NCI-H1092 treated with DMSO at 0.1 percent for 48 hours (cell line): ENCODE measurements around the gene TTLL8.
"Not testable (repeated sequence)": the region's sequence is repeated elsewhere in the genome, so short reads cannot be mapped to it uniquely, and the experiment has no call there.

Experiments used
- DNase-seq: peaks from one replicate; lab custom pipeline; 2025; lab: John Stamatoyannopoulos, UW

Gene TTLL8

GRCh38 chr22:50001388-50002231, 56.5 kb downstream of the TTLL8 start:
- no peak for DNase-seq

GRCh38 chr22:50000587-50001387, 57.3 kb downstream of the TTLL8 start:
- DNase-seq = no peak

GRCh38 chr22:49999946-50000586, 58.0 kb downstream of the TTLL8 start:
- no peak for DNase-seq

- no peak for DNase-seq
Measured at GRCh38 chr22:49999063-49999945, 58.8 kb downstream of the TTLL8 start.

- DNase-seq = no peak
Measured at GRCh38 chr22:49998718-49999062, 59.4 kb downstream of the TTLL8 start.

GRCh38 chr22:49997932-49998717, 60.0 kb downstream of the TTLL8 start:
- no peak for DNase-seq

GRCh38 chr22:49997251-49997599, 60.9 kb downstream of the TTLL8 start:
- DNase-seq = no peak

- DNase-seq = no peak
Measured at GRCh38 chr22:49996518-49997250, 61.4 kb downstream of the TTLL8 start.

GRCh38 chr22:49996119-49996517, 62.0 kb downstream of the TTLL8 start:
- no peak for DNase-seq

GRCh38 chr22:49995361-49996118, 62.6 kb downstream of the TTLL8 start:
- no peak for DNase-seq

GRCh38 chr22:49995041-49995360, 63.1 kb downstream of the TTLL8 start:
- no peak for DNase-seq

- DNase-seq = no peak
Measured at GRCh38 chr22:49994361-49995040, 63.6 kb downstream of the TTLL8 start.

- DNase-seq = no peak
Measured at GRCh38 chr22:49993649-49994360, 64.3 kb downstream of the TTLL8 start.

GRCh38 chr22:49992921-49993648, 65.0 kb downstream of the TTLL8 start:
- no peak for DNase-seq

- no peak for DNase-seq
Measured at GRCh38 chr22:49991907-49992533, 66.1 kb downstream of the TTLL8 start.

- no peak for DNase-seq
Measured at GRCh38 chr22:49991167-49991566, 66.9 kb downstream of the TTLL8 start.

GRCh38 chr22:49989826-49990225, 68.3 kb downstream of the TTLL8 start:
- not testable (repeated sequence) for DNase-seq
